HepG2 (cell line): Measurements from ENCODE around the gene SGCE. TPM values are rescaled to one million over a fixed set of nuclear protein-coding genes. Genes with fewer than 3 reads are reported as not detected.
A peak's percentile ranks its signal among the peaks of the same experiment; 100 is the strongest.

ENCODE experiments used
- CHCHD3 ChIP-seq: sonication (generic); formaldehyde crosslinking; IDR thresholded peaks from 2 replicates; pipeline ENCODE4 v1.8.0; 2022; ENCODE audit warnings: mild to moderate bottlenecking, missing genetic modification reagents, moderate library complexity
- CREM ChIP-seq, 2 experiments: sonication (generic) in 1 of 2; formaldehyde crosslinking in 1 of 2; IDR thresholded peaks; 2 replicates each; pipeline versions ENCODE4 v1.4.0 to v1.6.1; 2016 to 2020; ENCODE audit warnings: antibody characterized with exemption in 1 of 2, mild to moderate bottlenecking in 1 of 2, missing genetic modification reagents in 1 of 2
- DPF2 ChIP-seq: sonication (generic); formaldehyde crosslinking; IDR thresholded peaks from 2 replicates; pipeline ENCODE4 v1.4.0; 2020; ENCODE audit warnings: mild to moderate bottlenecking, low read depth, missing genetic modification reagents, borderline replicate concordance
- ELF4 ChIP-seq: sonication (generic); formaldehyde crosslinking; IDR thresholded peaks from 2 replicates; pipeline ENCODE4 v1.5.0; 2020; ENCODE audit warnings: missing genetic modification reagents, mild to moderate bottlenecking, moderate library complexity, borderline replicate concordance
- FOSL1 ChIP-seq: sonication (generic); formaldehyde crosslinking; IDR thresholded peaks from 2 replicates; pipeline ENCODE4 v1.9.0; 2021; ENCODE audit warnings: missing genetic modification reagents, borderline replicate concordance
- FOXP1 ChIP-seq, 2 experiments: fragments of 450-650 bp in 1 of 2; IDR thresholded peaks; 2 replicates each; pipeline ENCODE4 v1.6.1; 2017 to 2018; ENCODE audit warnings: antibody characterized with exemption in 1 of 2
- HDAC2 ChIP-seq: sonication (generic); formaldehyde crosslinking; IDR thresholded peaks from 2 replicates; pipeline ENCODE4 v1.4.0; 2020; ENCODE audit warnings: missing genetic modification reagents
- HMG20A ChIP-seq: IDR thresholded peaks from 2 replicates; pipeline ENCODE4 v1.6.1; 2016; ENCODE audit warnings: borderline replicate concordance
- HNRNPUL1 ChIP-seq: fragments of 200-400 bp; formaldehyde crosslinking; IDR thresholded peaks from 2 replicates; pipeline ENCODE4 v1.6.1; 2017; ENCODE audit warnings: low read depth, mild to moderate bottlenecking, low read length, moderate library complexity
- JARID2 ChIP-seq: sonication (generic); formaldehyde crosslinking; IDR thresholded peaks from 2 replicates; pipeline ENCODE4 v1.8.1; 2023; ENCODE audit warnings: missing genetic modification reagents, inconsistent platforms; ENCODE audit not compliant: insufficient replicate concordance
- JUN ChIP-seq: sonication (generic); formaldehyde crosslinking; IDR thresholded peaks from 2 replicates; pipeline ENCODE4 v1.4.0; 2020; ENCODE audit warnings: mild to moderate bottlenecking, missing genetic modification reagents
- JUNB ChIP-seq: sonication (generic); formaldehyde crosslinking; IDR thresholded peaks from 2 replicates; pipeline ENCODE4 v1.8.0; 2022; ENCODE audit warnings: missing genetic modification reagents, mild to moderate bottlenecking, borderline replicate concordance
- KAT8 ChIP-seq: IDR thresholded peaks from 2 replicates; pipeline ENCODE4 v1.6.1; 2016; ENCODE audit warnings: missing genetic modification reagents, missing compliant biosample characterization
- MTA1 ChIP-seq: sonication (generic); formaldehyde crosslinking; IDR thresholded peaks from 2 replicates; pipeline ENCODE4 v1.4.0; 2020; ENCODE audit warnings: missing genetic modification reagents, mild to moderate bottlenecking, borderline replicate concordance
- MXD4 ChIP-seq: IDR thresholded peaks from 2 replicates; pipeline ENCODE4 v1.6.1; 2016; ENCODE audit warnings: mild to moderate bottlenecking, missing biosample characterization, missing genetic modification reagents
- MXI1 ChIP-seq: IDR thresholded peaks from 3 replicates; pipeline ENCODE4 v1.6.1; 2012; ENCODE audit warnings: low read depth, low read length, inconsistent platforms, borderline replicate concordance
- NCOA5 ChIP-seq: sonication (generic); formaldehyde crosslinking; IDR thresholded peaks from 2 replicates; pipeline ENCODE4 v1.4.0; 2020; ENCODE audit warnings: missing genetic modification reagents
- PPARG ChIP-seq: conservative IDR thresholded peaks from 2 replicates; pipeline ENCODE4 v1.6.1; 2016; ENCODE audit warnings: missing biosample characterization, missing genetic modification reagents
- RBM39 ChIP-seq: fragments of 200-400 bp; formaldehyde crosslinking; IDR thresholded peaks from one replicate; pipeline ENCODE4 v1.6.1; 2018; ENCODE audit warnings: antibody characterized with exemption, mild to moderate bottlenecking, low read depth, low read length; ENCODE audit not compliant: poor library complexity, severe bottlenecking
- RORA ChIP-seq: sonication (generic); formaldehyde crosslinking; IDR thresholded peaks from 2 replicates; pipeline ENCODE4 v1.5.0; 2020; ENCODE audit warnings: mild to moderate bottlenecking, missing genetic modification reagents, moderate library complexity
- SIX1 ChIP-seq: sonication (generic); formaldehyde crosslinking; IDR thresholded peaks from 2 replicates; pipeline ENCODE4 v1.4.0; 2020; ENCODE audit warnings: missing genetic modification reagents, borderline replicate concordance
- SRY ChIP-seq: sonication (generic); formaldehyde crosslinking; IDR thresholded peaks from 2 replicates; pipeline ENCODE4 v1.8.0; 2022; ENCODE audit warnings: mild to moderate bottlenecking, missing genetic modification reagents
- TCF7 ChIP-seq: sonication (generic); IDR thresholded peaks from 2 replicates; pipeline ENCODE4 v1.6.1; 2016; ENCODE audit warnings: antibody characterized with exemption, low read depth
- ZBTB42 ChIP-seq: sonication (generic); formaldehyde crosslinking; IDR thresholded peaks from 2 replicates; pipeline ENCODE4 v1.5.0; 2020; ENCODE audit warnings: mild to moderate bottlenecking, missing genetic modification reagents
- ZKSCAN8 ChIP-seq: IDR thresholded peaks from 2 replicates; pipeline ENCODE4 v1.6.1; 2016; ENCODE audit warnings: borderline replicate concordance, missing genetic modification reagents, missing compliant biosample characterization
- ZNF44 ChIP-seq: sonication (generic); formaldehyde crosslinking; IDR thresholded peaks from 2 replicates; pipeline ENCODE4 v1.5.1; 2020; ENCODE audit warnings: mild to moderate bottlenecking, missing genetic modification reagents
- ZNF644 ChIP-seq: IDR thresholded peaks from 2 replicates; pipeline ENCODE4 v1.6.1; 2016; ENCODE audit warnings: low read depth
- ZNF766 ChIP-seq: sonication (generic); formaldehyde crosslinking; IDR thresholded peaks from 2 replicates; pipeline ENCODE4 v1.5.0; 2020; ENCODE audit warnings: missing genetic modification reagents, borderline replicate concordance
- ZNF792 ChIP-seq: IDR thresholded peaks from 2 replicates; pipeline ENCODE4 v1.6.1; 2016
- ZNF850 ChIP-seq: sonication (generic); formaldehyde crosslinking; conservative IDR thresholded peaks from 2 replicates; pipeline ENCODE4 v1.9.0; 2021; ENCODE audit warnings: mild to moderate bottlenecking, missing genetic modification reagents
- polyA plus RNA-seq, 8 experiments: library from polyadenylated mRNA; depleted of rRNA in 3 of 8; stranded (reverse) in 7 of 8; unstranded in 1 of 8; fragments of >200 nt; fragmentation: Illumina TruSeq in 4 of 8; extraction: Trizol in 4 of 8; gene quantifications; 2 replicates each; pipeline versions ENCODE4 v1.2.1 to v1.2.3, GENCODE V29; 2011 to 2016; ENCODE audit warnings: low read depth in 4 of 8, missing spikeins in 1 of 8, mixed read lengths in 1 of 8; ENCODE audit not compliant: insufficient read depth in 1 of 8
- total RNA-seq, 5 experiments: library from RNA; depleted of rRNA; stranded (reverse); fragments of >200 nt; fragmentation: Illumina TruSeq; extraction: Trizol; gene quantifications; 2 replicates each; pipeline ENCODE4 v1.2.3, GENCODE V29; 2016; ENCODE audit warnings: low read depth in 1 of 5
- TF ChIP-seq, protein P1 (sequence below): IDR thresholded peaks from 2 replicates; pipeline ENCODE4 v1.6.1; 2016; ENCODE audit warnings: mild to moderate bottlenecking
- TF ChIP-seq, protein P2 (sequence below): sonication (generic); formaldehyde crosslinking; IDR thresholded peaks from 2 replicates; pipeline ENCODE4 v1.8.1; 2023; ENCODE audit warnings: mild to moderate bottlenecking, moderate library complexity, missing genetic modification reagents

The SGCE gene
- total and polyA plus RNA-seq, 2 of the 13 experiments (the other 11 are each of a cell fraction or from before 2014, with no cell fraction given), result 52.3 to 71.1 TPM

DNA sequence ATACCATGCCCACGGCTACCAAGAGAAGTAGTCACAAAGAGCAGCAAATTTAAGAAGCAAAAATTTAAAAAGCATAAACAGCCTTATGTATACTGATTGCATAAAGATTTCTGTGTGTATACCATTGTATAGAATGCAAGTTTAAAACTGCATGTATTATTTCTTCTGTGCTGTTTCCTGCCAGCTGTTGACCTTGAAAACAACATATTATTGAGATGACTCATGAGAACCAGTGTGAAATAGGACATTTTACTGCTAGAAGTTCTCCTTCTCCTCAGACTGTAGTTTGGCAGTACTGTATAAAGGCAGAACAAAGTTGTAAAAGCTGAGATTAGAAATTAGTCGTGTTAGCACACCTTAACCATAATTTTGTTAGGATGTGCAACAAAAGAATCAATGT, 42.3 kb upstream of the SGCE start (continued):
- TF ChIP-seq, protein P1, sequence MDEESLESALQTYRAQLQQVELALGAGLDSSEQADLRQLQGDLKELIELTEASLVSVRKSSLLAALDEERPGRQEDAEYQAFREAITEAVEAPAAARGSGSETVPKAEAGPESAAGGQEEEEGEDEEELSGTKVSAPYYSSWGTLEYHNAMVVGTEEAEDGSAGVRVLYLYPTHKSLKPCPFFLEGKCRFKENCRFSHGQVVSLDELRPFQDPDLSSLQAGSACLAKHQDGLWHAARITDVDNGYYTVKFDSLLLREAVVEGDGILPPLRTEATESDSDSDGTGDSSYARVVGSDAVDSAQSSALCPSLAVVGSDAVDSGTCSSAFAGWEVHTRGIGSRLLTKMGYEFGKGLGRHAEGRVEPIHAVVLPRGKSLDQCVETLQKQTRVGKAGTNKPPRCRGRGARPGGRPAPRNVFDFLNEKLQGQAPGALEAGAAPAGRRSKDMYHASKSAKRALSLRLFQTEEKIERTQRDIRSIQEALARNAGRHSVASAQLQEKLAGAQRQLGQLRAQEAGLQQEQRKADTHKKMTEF, result 0 out of 2 replicates have a peak, but pooled peaks have one; percentile 25
- no peak for TF ChIP-seq SRY (CRISPR knock-in tag)
- TF ChIP-seq HDAC2, result 0 out of 2 replicates have a peak, but pooled peaks have one; percentile 29
- no peak for TF ChIP-seq NCOA5 (CRISPR knock-in tag)
- TF ChIP-seq FOSL1 (CRISPR knock-in tag), result peak; percentile 88
- no peak for TF ChIP-seq ZNF766 (CRISPR knock-in tag)
- TF ChIP-seq, protein P2, sequence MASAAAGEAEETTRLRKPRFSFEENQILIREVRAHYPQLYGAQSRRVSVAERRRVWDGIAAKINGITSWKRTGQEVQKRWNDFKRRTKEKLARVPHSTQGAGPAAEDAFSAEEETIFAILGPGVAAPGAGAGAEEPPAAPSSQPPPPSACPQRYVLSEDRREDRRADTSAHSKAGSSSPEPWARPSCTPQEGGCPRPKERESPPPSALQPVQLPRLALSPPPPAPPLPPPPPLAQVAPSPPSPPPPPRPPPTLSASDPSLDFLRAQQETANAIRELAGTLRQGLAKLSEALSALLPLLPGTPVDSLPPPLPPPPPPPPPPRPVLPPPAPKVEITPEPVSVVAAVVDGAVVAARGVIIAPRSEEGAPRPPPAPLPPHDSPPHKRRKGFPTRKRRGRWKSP (CRISPR knock-in tag), result no peak
- TF ChIP-seq ZBTB42 (CRISPR knock-in tag), result no peak
- no peak for TF ChIP-seq CHCHD3 (CRISPR knock-in tag)
- no peak for TF ChIP-seq FOXP1 (IDR thresholded peaks at IDR 0.05)
- peak; percentile 57; the same call in 1 of the 2 replicates for TF ChIP-seq FOXP1 (CRISPR knock-in tag; IDR thresholded peaks at IDR 0.05)
- TF ChIP-seq TCF7, result 0 out of 2 replicates have a peak, but pooled peaks have one; percentile 13
- no peak for TF ChIP-seq MXD4 (CRISPR knock-in tag)
- TF ChIP-seq ZNF44 (CRISPR knock-in tag), result no peak
- TF ChIP-seq JUN (CRISPR knock-in tag), result peak; percentile 74
- TF ChIP-seq RBM39, result no peak
- peak; percentile 86; the same call in 1 of the 2 replicates for TF ChIP-seq HMG20A (CRISPR knock-in tag)
- no peak for TF ChIP-seq JARID2
- peak; percentile 61 for TF ChIP-seq ZNF644 (CRISPR knock-in tag)
- TF ChIP-seq MXI1, result no peak
- peak; percentile 47; the same call in 1 of the 2 replicates for TF ChIP-seq SIX1 (CRISPR knock-in tag)
- no peak for TF ChIP-seq ZNF850 (CRISPR knock-in tag)
- TF ChIP-seq ZNF792 (CRISPR knock-in tag), result 0 out of 2 replicates have a peak, but pooled peaks have one; percentile 36
- no peak for TF ChIP-seq HNRNPUL1
- no peak for TF ChIP-seq ELF4 (CRISPR knock-in tag)
- TF ChIP-seq PPARG (CRISPR knock-in tag), result 0 out of 2 replicates have a peak, but pooled peaks have one; percentile 11
- no peak for TF ChIP-seq MTA1 (CRISPR knock-in tag)
- 0 out of 2 replicates have a peak, but pooled peaks have one; percentile 45 for TF ChIP-seq RORA (CRISPR knock-in tag)
- 0 out of 2 replicates have a peak, but pooled peaks have one; percentile 33 for TF ChIP-seq KAT8 (CRISPR knock-in tag)
- TF ChIP-seq CREM (IDR thresholded peaks at IDR 0.05), result no peak
- no peak for TF ChIP-seq CREM (CRISPR knock-in tag; IDR thresholded peaks at IDR 0.05)
- peak; percentile 25; the same call in 1 of the 2 replicates for TF ChIP-seq DPF2 (CRISPR knock-in tag)
- TF ChIP-seq ZKSCAN8 (CRISPR knock-in tag), result peak; percentile 86; the same call in 1 of the 2 replicates
- peak; percentile 51; the same call in 1 of the 2 replicates for TF ChIP-seq JUNB (CRISPR knock-in tag)
